Calu3 (cell line): ENCODE results near the gene NTSR1. TPM values are rescaled to one million over a fixed set of nuclear protein-coding genes. Genes with fewer than 3 reads are reported as not detected.
A peak's percentile ranks its signal among the peaks of the same experiment; 100 is the strongest.

Source experiments
- BruUV-seq: library from RNA; stranded (reverse); fragments of 400-500 nt; replicated peaks from 2 replicates; lab custom pipeline; 2021; lab: Mats Ljungman, UMichigan
- CTCF ChIA-PET: fragments of 300-600 bp; sonication (Branson Sonifier 250); formaldehyde crosslinking; loops from one replicate; lab custom pipeline; 2022; ENCODE audit warnings: antibody characterized with exemption; lab: Charles Lee
- DNase-seq: peaks from one replicate; pipeline ENCODE4 v3.0.0; 2022
- H3K27ac Mint-ChIP-seq: one replicate; pipeline ENCODE4 v1.8.0; 2022; ENCODE audit warnings: mixed read lengths; ENCODE audit not compliant: unreplicated experiment
- H3K27me3 Mint-ChIP-seq: one replicate; pipeline ENCODE4 v1.8.0; 2022; ENCODE audit warnings: mixed read lengths; ENCODE audit not compliant: unreplicated experiment
- H3K36me3 Mint-ChIP-seq: one replicate; pipeline ENCODE4 v1.8.0; 2022; ENCODE audit warnings: mild to moderate bottlenecking, moderate library complexity, mixed read lengths; ENCODE audit not compliant: insufficient read depth, unreplicated experiment
- H3K4me1 Mint-ChIP-seq: one replicate; pipeline ENCODE4 v1.8.0; 2022; ENCODE audit warnings: mild to moderate bottlenecking, low read depth, mixed read lengths; ENCODE audit not compliant: unreplicated experiment
- H3K4me3 Mint-ChIP-seq: one replicate; pipeline ENCODE4 v1.8.0; 2022; ENCODE audit warnings: mild to moderate bottlenecking, low read depth, moderate library complexity, mixed read lengths; ENCODE audit not compliant: unreplicated experiment
- H3K9me3 Mint-ChIP-seq: one replicate; pipeline ENCODE4 v1.8.0; 2022; ENCODE audit warnings: low read depth, mixed read lengths; ENCODE audit not compliant: unreplicated experiment
- CTCF ChIP-seq: fragments of 200-600 bp; IDR thresholded peaks from one replicate; pipeline ENCODE4 v1.8.0; 2022; ENCODE audit warnings: antibody characterized with exemption; ENCODE audit not compliant: unreplicated experiment
- intact Hi-C: fragments of 100-400 bp; cut with micrococcal nuclease; formaldehyde crosslinking; loops from one replicate; pipeline ENCODE4 v1.10.0; 2022; ENCODE audit not compliant: unreplicated experiment
- total RNA-seq: library from RNA; stranded (reverse); gene quantifications from 2 replicates; pipeline ENCODE4 v1.2.3, GENCODE V29; 2022

Gene NTSR1
- total RNA-seq, 1 experiment from 2014 or later = not detected

DNA sequence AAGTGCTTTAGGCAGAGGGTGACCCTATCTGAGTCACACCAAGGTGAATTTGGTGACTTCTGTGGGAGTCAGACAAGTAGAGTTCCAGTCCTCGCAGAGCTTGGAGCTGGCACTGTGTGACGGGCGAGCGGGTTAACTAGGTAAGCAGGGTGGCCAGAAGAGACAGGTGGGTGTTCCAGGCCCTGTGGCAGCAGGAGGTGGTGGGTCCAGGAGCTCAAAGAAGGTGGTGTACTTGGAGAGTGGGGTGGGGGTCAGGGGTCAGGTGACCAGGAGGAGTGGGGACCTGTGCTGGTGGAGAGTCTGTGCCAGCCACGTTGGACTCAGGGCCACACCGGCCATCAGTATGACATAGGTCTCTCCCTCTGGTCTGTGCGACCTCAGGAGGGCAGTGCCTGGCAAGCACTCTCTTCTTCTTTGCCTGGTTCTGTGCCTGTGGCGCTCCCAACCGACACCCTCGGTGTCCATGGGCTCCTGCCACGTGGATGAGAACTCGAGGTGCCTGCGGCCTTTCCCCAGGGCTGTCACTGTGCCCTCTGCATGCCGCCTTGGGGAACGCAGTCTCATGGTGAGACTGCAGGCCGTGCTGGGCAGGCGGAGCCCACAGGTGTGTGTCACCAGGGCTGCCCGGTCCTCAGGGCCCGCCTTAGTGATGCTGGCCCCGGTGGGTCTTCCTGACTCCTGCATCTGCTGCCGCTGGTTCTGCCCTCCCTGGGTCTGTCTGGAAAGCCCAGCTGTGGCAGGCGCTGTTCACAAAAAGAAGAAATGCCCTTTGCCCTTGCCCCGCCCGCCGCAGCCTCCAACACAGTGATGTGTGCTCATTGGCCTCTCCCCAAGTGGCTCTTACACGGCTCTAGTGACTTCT is 89.3 kb downstream of the NTSR1 start:
- Mint-ChIP-seq H3K4me1 (peaks cover 23% of the 10 kb centered on the region), H3K27me3 (peaks cover 5% of the 10 kb centered on the region), H3K36me3 (peaks cover 82% of the 10 kb centered on the region), H3K9me3 (no peaks in the 10 kb centered on the region), H3K4me3 (peak overlapping the region; percentile 78), H3K27ac (peak overlapping the region; percentile 70)
- no peak for TF ChIP-seq CTCF
- no peak for DNase-seq
- no TSS peak for BruUV-seq
- CTCF ChIA-PET = interaction anchor here (0.6 kb wide), 1 partner anchor 116 kb away, joined by 3 read pairs; no protein-coding TSS in a partner anchor
- intact Hi-C loops = no loop called here

GRCh38 chr20:62799036-62799435 is 90.4 kb downstream of the NTSR1 start:
- Mint-ChIP-seq H3K9me3 (no peaks in the 10 kb centered on the region), H3K4me1 (peaks cover 18% of the 10 kb centered on the region), H3K4me3 (no peak overlapping the region), H3K36me3 (peaks cover 79% of the 10 kb centered on the region), H3K27ac (no peak overlapping the region), H3K27me3 (no peaks in the 10 kb centered on the region)
- no peak for DNase-seq
- CTCF ChIA-PET = no interaction called here
- TF ChIP-seq CTCF = no peak
- intact Hi-C loops = no loop called here
- no TSS peak for BruUV-seq

DNA sequence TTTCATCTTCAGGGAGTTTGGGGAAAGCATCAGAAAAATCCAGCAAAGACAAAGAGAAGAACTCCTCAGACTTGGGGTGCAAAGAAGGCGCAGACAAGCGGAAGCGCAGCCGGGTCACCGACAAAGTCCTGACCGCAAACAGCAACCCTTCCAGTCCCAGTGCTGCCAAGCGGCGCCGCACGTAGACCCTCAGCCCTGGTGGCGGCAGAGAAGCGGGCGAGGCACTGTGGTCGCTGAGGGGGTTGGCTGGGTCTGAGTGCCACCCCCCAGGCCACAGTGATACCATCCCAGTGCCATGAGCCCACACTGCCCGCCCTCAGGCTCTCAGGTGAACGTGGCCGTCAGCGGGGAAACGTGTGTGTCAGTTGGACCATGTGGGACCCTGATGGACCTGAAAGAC is 90.8 kb downstream of the NTSR1 start:
- Mint-ChIP-seq H3K9me3 (no peaks in the 10 kb centered on the region), H3K4me3 (no peak overlapping the region), H3K27ac (no peak overlapping the region), H3K27me3 (no peaks in the 10 kb centered on the region), H3K36me3 (peaks cover 79% of the 10 kb centered on the region), H3K4me1 (peaks cover 22% of the 10 kb centered on the region)
- TSS peak; percentile 34 for BruUV-seq
- CTCF ChIA-PET = no interaction called here
- TF ChIP-seq CTCF = no peak
- no peak for DNase-seq
- intact Hi-C loops = no loop called here

DNA sequence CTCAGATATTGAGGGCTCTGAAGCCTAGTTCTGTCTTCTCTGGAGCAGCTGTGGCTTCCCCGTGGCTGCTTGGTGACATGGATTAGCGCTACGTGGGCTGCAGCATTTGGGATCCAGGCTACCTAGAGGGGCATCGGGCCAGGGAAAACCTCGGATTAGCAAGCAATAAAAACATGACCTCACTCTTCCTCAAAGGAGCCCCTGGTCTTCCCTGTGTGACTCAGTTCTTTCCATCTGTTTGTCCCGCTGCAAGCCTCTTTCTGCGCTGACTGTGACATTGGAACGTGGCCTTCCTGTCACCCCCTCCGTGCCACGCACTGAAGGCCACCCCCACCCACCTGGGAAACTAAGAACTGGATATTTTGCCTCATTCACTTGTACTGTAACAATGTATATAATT is 91.2 kb downstream of the NTSR1 start:
- Mint-ChIP-seq H3K4me1 (peaks cover 22% of the 10 kb centered on the region), H3K36me3 (peaks cover 79% of the 10 kb centered on the region), H3K9me3 (no peaks in the 10 kb centered on the region), H3K4me3 (no peak overlapping the region), H3K27ac (no peak overlapping the region), H3K27me3 (no peaks in the 10 kb centered on the region)
- intact Hi-C loops = no loop called here
- TF ChIP-seq CTCF = no peak
- no peak for DNase-seq
- no TSS peak for BruUV-seq
- CTCF ChIA-PET = no interaction called here
